ENCODE measurements around the gene PLIN5.

The PLIN5 gene

DNA sequence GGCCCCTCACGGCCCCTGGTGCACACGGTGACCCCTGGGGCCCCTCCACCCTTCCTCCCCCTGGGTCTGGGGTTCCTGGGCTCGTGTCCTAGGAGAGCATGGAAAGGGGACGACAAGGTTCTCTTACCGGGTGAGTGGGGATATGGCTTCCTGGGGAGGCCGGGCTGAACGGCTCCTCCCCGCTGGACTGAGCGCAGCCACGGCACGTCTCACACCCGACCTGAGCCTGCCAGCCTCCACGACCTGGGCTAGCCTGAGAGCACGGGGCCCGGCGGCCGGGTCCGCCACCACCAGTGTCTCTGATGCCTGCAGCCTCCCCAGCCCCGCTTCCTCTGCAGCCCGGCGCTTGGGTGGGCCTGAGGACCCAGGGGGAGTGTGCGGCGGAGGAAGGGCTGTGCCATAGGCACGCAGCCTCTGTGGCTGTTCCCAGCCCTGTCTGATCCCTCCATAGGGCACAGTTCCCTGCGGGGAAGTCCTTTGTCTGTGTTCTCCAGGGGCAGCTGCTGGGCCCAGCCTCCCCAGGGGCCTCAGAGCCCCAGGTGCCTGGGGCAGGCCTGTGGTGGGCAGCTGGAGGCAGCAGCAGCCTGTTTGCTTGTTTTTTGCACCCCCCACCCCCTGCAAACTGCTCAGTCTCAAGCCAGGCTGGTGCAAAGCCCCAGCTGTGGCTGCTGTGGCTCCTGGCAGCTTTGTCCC, 31.7 kb downstream of the PLIN5 start:
- DNase-seq: no peak

DNA sequence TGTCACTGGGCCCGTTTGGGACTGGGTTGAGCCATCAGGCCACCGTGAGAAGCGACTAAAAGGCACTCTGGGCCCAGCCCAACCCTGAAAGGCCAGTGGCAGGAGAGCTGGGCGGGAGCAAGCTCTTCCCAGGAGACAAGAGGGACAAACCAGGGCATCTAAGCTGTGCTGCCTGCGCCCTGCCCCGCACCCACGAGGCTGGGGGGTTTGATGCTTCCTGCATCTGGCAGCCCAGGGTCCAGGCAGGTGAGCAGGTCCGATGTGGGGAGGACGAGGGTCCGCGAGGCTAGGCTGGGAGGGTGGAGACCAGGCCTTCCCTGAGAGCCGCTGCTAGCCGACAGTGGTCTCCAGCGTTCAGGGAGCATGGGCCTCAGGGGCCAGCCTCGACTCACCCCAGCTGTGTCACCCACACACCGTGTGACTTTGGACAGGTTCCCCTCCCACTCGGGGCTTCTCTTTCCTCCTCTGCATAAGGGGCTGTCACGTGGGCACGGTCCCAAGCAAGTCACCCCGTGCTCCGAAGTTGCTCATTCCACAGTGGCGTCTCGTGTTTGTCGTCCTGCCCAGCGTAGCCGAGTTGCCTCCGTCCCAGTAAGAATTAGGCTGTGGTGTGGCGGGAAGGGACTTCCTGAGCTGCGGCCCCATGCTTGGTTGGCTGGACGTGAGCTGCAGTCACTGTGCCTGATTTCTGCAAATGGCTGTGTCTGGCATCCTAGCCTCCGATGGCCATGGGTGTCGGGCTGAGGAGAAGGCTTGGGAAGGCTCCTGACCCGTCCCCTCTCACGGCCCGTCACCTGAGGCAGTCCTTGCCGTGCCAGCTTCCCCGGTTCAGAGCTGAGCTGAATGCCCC, 32.5 kb downstream of the PLIN5 start:
- DNase-seq: no peak

DNA sequence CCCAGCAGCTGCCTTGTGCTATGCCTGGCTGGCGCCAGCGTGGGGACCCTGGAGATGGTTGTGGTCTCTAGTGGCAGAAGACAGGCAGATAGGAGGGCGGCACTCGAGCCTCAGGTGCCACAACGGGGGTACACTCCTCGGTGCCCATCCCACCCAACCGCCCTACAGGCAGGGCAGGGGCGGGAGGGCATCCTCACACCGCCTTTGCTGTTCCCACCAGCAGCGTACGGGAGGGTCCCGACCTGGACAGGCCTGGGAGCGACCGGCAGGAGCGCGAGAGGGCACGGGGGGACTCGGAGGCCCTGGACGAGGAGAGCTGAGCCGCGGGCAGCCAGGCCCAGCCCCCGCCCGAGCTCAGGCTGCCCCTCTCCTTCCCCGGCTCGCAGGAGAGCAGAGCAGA, 33.3 kb downstream of the PLIN5 start:
- DNase-seq: no peak

DNA sequence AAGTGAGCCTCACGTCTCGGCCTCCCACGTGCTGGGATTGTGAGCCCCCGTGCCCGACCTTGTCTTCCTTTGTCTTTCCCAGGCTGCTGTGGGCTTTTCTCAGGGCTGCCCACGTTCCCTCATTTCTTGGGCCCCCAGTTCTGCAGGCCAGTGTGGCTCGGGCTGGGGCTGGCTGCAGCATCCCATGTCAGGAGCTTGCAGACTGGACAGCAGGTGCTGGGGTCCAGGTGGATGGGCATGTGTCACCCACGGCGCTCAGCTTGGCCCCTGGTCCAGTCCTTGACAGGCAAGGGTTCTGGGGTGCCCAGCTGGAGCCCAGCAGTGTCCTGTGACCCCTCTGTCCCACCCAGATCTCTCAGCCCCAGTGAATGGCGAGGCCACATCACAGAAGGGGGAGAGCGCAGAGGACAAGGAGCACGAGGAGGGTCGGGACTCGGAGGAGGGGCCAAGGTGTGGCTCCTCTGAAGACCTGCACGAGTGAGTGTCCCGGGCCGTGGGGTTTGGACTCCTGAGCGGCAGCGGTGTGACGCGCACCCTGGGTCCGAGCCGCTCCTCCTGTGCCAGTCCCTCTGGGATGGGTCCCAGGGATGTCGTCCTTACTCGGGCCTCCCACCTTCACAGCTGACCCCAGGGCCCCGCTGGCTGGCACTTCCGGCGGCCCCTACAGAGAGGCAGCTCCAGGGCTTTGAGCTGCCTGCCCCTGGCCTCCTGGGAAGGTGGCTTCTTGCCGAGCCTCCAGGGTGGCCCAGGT, 34.0 kb downstream of the PLIN5 start:
- DNase-seq: no peak

DNA sequence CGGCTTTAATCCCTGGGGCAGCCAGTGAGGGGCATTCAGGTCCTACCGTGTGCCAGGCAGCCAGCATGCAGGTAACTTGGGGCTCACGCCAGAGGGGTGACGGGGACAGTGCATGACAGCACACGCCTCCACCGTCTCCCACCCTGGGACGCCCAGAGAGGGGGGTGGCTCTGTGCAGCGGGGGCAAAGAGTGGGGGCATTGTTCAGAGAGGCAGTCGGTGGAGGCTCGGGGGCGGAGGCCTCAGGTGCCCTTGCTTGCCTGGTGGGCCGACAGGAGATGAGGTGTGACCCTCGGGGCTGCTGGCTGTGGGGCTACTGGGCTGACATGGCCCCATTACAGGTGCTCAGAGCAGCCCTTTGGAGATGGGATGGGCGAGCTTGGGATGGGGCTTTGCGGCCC, 35.2 kb downstream of the PLIN5 start:
- DNase-seq: no peak

DNA sequence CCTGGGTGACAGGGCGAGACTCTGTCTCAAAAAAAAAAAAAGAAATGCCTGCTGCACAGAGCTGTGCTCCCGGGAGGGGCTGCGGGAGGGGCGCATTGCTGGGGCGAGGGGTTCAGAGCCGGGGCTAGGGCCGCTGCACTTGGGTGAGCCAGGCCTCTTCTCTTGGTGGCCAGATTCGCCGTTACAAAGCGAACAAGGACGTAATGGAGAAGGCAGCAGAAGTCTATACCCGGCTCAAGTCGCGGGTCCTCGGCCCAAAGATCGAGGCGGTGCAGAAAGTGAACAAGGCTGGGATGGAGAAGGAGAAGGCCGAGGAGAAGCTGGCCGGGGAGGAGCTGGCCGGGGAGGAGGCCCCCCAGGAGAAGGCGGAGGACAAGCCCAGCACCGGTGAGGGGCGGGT, 35.7 kb downstream of the PLIN5 start:
- no peak for DNase-seq

DNA sequence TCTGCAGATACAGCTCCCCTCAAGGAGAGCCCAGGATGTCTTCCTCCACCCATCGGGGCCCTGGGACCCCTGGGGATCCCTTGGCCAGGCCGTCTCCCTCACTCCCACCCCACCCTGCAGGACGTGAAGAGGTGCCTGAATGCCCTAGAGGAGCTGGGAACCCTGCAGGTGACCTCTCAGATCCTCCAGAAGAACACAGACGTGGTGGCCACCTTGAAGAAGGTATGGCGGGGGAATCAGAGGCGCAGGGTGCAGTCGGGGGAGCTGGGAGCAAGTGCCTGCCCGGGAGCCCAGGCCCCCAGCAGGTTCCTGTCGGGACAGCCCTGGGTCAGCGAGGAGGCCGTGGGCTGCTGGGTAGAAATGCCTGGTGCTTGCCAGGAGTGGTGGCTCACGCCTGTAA, 36.3 kb downstream of the PLIN5 start:
- DNase-seq: no peak

DNA sequence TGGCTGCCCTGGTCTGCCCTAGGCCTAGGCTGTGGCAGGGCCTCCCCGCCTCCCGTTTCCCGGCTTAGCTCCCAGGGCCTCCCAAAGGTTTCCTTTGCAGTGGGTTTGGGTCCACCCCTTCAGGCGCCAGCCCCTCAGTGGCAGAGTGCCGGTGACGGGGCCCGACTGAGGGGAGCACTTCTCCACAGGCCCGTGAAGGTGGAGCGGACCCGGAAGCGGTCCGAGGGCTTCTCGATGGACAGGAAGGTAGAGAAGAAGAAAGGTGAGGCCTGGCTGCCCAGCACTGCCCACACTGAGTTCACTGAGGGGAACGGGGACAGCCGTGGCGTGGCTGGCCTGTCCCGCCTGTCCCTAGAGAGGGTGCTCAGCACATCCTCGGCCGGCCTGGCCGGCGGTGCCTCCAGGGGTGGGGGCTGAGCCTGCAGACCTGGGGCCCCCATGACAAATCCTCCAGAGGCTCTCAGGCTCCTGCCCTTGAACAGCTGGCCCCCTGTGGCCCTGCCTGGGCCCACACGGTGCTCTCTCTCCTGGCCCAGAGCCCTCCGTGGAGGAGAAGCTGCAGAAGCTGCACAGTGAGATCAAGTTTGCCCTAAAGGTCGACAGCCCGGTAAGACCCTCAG, 37.1 kb downstream of the PLIN5 start:
- DNase-seq: no peak

DNA sequence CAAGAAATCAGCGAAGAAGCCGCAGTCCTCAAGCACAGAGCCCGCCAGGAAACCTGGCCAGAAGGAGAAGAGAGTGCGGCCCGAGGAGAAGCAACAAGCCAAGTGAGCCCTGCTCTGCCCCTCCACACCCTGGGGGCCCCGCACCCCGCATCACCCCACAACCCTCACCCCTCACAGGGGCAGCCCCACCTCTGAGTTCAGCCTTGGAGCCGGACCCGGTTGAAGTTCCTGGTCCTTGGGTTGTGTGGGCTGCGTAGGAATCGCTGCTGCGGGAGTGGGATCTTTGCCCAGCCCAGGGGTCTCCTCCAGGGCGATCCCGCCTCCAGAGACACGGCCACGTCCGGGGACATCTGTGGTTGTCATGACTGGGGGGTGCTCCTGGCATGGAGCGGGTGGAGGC, 38.7 kb downstream of the PLIN5 start:
- DNase-seq: no peak

DNA sequence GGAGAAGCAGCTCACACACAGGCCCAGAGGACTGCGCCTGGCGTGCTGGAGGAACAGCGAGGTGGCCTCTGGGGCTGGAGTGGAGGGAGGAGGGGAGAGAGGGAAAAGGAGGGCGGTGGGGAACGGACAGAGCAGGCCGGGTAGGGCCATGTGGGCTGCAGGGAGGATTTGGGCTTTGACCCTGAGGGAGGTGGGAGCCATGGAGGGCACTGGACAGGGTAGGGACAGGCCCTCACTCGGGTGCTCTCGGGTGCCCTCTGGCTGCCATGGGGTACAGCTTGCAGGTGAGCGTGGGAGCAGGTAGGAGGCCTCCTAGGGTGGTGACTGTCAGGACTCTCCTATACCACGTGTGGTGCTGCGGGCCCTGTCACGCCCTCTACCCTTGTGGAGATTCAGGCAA, 39.6 kb downstream of the PLIN5 start:
- no peak for DNase-seq

DNA sequence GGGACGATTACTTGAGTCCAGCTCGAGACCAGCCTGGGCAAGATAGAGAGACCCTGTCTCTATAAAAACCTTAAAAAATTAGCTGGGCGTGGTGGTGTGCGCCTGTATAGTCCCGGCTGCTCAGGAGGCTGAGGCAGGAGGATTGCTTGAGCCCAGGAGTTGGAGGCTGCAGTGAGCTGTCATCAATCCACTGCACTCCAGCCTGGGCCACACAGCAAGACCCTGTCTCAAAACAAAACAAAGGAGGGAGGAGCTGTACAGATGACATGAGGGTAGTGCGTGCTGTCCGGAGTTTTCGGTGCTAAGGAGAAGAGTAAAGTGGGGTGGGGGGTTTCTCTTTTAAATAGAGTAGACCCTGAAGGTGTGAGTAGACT, 40.3 kb downstream of the PLIN5 start:
- DNase-seq: no peak

DNA sequence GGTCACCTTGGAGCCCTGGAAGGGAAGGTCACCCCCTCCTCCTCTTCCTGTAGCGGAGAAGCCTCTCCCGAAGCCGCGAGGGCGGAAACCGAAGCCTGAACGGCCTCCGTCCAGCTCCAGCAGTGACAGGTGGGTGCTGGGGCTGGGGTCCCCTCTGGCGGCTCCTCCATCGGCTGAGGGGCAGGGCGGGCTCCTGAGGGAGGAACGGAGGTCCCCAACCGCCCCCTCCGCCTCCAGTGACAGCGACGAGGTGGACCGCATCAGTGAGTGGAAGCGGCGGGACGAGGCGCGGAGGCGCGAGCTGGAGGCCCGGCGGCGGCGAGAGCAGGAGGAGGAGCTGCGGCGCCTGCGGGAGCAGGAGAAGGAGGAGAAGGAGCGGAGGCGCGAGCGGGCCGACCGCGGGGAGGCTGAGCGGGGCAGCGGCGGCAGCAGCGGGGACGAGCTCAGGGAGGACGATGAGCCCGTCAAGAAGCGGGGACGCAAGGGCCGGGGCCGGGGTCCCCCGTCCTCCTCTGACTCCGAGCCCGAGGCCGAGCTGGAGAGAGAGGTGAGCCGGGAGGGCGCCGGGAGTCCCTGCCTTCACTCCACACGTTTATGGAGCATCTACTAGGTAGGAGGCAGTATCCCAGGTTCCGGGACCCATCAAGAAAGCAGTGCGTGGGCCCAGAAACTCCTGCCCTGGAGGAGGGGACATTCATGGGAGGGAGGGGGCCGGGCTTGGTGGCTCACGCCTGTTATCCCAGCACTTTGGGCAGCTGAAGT, 40.9 kb downstream of the PLIN5 start:
- no peak for DNase-seq

DNA sequence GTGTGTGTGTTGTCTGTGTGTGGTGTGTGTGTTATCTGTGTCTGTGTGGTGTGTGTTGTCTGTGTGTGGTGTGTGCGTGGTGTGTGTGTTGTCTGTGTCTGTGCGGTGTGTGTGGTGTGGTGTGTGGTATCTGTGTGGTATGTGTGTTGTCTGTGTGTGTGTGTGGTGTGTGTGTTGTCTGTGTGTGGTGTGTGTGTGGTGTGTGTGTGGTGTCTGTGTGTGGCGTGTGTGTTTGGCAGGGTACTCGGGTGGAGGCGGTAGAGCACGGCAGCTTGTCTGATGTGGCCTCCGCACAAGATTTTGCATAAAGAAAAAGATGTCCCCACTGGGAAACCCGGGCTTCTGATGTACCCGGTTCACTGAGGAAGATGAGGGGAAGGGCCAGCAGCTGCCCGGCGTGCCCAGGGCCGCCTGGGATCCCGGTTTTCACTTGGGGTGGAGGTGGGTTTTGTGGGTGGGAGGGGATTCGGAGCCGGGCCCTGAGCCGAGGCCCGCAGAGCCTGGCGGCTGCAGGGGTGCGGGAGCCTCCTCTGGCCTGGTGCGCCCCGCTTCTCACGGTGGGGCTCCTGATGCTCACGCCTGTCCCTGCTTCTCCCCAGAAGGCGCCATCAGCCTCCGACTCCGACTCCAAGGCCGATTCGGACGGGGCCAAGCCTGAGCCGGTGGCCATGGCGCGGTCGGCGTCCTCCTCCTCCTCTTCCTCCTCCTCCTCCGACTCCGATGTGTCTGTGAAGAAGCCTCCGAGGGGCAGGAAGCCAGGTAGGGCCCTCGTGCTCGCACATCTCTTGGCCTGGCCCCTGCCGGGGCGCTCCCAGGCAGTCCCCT, 41.7 kb downstream of the PLIN5 start:
- no peak for DNase-seq

DNA sequence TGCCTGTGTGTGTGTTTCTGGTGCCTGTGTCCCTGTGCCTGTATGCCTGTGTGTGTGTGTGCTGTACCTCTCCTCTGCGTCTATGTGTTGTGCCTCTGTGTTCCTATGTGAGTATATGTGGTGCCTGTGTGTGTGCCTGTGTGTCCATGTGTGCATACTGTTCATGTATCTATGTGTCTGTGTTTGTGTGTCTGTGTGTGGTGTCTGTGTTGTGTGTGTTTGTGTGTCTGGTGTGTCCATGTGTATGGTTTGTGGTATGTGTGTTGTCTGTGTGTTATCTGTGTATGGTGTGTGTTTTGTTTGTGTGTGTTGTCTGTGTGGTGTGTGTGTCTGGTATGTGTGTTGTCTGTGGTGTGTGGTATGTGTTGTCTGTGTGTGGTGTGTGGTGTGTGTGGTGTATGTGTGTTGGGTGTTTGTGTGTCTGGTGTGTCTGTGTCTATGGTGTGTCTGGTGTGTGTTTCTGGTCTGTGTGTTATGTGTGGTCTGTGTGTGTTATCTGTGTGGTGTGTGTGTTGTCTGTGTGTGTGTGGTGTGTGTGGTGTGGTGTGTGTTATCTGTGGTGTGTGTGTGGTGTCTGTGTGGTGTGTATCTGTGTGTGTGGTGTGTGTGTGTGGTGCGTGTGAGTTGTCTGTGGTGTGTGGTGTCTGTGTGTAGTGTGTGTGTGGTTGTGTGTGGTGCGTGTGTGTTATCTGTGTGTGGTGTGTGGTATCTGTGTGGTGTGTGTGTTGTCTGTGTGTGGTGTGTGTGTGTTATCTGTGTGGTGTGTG, 42.5 kb downstream of the PLIN5 start:
- DNase-seq: no peak

DNA sequence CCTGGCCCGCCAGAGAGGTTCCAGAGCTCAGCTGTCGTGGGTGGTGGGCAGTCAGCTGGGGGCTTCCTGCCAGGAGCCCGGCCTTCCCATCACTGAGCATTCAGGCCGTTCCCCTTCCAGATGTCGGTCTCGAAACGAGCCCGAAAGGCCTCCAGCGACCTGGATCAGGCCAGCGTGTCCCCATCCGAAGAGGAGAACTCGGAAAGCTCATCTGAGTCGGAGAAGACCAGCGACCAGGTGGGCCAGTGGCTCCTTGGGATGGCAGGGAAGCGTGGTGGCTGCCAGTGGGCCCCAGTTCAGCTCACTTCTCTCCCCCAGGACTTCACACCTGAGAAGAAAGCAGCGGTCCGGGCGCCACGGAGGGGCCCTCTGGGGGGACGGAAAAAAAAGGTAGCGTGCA, 43.6 kb downstream of the PLIN5 start:
- no peak for DNase-seq

DNA sequence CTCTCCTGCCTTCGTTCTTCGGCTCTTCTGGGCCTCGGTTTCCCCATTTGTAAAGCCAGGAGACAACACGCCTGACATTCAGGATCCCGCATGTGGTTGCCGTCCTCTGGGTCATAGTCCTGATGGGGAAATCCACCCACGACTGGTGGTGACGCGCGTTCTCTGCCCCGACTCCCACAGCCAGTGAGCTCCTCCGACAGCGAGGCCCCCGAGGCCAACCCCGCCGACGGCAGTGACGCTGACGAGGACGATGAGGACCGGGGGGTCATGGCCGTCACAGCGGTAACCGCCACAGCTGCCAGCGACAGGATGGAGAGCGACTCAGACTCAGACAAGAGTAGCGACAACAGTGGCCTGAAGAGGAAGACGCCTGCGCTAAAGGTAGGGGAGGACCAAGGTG, 46.5 kb downstream of the PLIN5 start:
- no peak for DNase-seq

DNA sequence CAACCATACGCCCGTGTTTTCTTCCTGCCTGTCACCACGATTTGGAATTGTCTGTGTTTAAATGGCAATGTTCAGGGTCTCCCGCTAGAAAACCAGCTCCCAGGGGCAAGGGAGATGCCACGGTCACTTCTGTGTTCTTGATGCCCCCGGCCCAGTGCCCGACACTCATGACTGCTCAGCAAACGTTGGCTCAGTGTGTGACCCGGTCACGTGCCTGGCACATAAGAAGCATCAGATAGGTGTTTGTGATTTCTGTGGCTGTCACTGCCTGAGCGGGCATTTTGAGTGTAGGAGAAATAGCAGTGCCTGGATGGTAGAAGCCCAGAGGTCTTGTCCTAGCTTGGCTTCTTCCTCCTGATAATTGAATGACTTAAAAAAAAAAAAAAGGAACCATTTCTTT, 47.5 kb downstream of the PLIN5 start:
- no peak for DNase-seq

DNA sequence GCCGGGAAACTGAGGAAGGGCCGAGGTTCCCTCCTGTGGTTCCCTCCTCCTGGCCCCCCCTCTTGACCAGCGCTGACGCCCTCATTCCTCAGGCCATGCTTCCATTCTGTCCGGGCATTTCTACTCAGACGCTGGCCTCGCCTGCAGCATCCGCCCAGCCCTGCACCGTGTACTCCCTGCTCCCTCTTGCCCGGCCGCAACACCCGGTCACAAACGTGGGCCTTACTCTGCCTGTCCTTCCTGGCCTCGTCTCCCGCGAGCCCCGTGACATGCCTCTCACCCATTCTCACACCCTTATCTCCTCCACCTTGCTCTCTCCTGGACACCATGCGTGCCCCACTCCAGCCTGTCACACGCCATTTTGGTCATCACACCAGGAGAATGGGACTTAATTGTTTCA, 51.6 kb downstream of the PLIN5 start:
- DNase-seq: no peak

DNA sequence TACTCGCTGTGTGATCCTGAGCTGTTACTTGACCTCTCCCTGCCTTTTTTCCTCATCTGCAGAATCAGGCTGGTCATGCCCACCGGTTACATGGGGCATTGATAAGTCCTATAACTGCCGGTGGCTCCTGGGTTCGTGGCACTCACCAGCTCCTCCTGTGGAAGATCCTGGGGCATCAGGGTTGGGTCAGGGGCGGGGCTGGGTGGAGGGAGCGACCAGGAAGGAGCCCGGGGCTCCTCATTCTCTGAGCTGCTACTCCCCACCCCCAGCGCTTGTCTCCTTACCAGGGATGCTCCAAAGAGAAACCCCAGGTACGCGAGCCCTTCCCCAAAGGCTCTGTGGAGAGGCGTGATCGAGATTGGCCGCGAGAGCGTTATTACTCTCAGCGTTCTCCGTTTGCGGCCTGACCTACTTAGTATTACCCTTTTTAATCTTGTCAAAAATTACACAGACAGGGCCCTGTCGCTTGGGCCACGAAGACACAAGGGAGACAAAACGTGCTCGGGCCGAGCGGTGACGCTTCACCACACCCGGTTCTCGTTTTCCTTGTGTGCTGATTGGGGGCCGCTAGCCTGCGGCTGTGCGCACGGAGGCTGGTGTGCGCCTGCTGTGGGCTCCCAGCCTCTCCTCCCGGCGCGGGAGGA, 52.2 kb downstream of the PLIN5 start:
- DNase-seq: no peak

DNA sequence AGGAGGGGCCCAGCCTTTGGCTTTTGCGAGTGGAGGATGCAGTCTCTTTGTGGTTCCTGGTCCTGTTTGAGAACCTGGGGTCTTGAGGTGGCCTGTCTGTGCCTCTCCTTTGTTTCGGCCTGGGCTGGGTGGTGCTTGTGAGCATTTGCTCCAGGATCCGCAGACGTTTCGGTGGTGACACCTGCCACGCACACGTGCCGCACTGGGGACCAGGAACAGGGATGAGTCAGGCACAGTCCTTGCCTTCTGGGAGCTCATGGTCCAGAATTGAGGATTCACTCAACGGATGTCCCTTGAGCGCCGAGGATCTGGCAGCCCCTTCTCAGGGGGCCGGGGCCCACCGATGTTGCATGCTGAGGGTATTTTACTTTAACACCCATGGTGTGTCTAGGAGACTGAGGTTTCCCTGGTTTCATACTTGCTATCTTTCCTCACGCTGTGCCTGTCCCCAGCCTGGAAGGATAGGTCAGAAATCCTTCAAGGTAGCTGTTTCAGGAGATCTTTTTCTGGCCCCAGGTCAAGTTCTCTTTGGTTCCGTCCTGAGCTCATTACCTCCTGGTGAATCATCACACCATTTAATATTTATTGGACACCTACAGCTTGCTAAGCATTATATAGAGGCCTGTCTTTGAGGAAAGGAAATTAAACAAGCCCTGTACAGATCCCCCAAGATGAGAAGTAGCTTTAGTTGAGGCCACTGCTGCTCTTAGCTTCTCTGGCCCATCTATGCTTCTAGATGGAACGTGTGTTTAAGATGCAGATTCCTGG, 57.8 kb downstream of the PLIN5 start:
- no peak for DNase-seq

Data from EL (cell line).